Skeletal muscle satellite cell (primary cell): ENCODE measurements around the gene CSF1.
"Not testable (repeated sequence)": the region's sequence is repeated elsewhere in the genome, so short reads cannot be mapped to it uniquely, and the experiment has no call there.

Experiments
- H3K27me3 ChIP-seq: 2 replicates; pipeline ENCODE4 v1.7.0; 2013; ENCODE audit warnings: low read length; ENCODE audit not compliant: control insufficient read depth, insufficient read depth
- H3K36me3 ChIP-seq: 2 replicates; pipeline ENCODE4 v1.7.0; 2013; ENCODE audit warnings: mild to moderate bottlenecking, control low read depth, low read length; ENCODE audit not compliant: insufficient read depth
- H3K4me1 ChIP-seq: 2 replicates; pipeline ENCODE4 v1.7.0; 2013; ENCODE audit warnings: low read length; ENCODE audit not compliant: control insufficient read depth, insufficient read depth
- H3K4me2 ChIP-seq: 2 replicates; pipeline ENCODE4 v1.7.0; 2013; ENCODE audit warnings: mild to moderate bottlenecking, low read length
- H3K4me3 ChIP-seq: 2 replicates; pipeline ENCODE4 v1.7.0; 2013; ENCODE audit warnings: low read length
- H3K9ac ChIP-seq: 2 replicates; pipeline ENCODE4 v1.7.0; 2013; ENCODE audit warnings: mild to moderate bottlenecking, low read depth, low read length, moderate library complexity
- H3K9me3 ChIP-seq: replicated peaks from 2 replicates; pipeline ENCODE4 v1.7.0; 2013; ENCODE audit warnings: mild to moderate bottlenecking, control low read depth, low read length

CSF1 gene

DNA sequence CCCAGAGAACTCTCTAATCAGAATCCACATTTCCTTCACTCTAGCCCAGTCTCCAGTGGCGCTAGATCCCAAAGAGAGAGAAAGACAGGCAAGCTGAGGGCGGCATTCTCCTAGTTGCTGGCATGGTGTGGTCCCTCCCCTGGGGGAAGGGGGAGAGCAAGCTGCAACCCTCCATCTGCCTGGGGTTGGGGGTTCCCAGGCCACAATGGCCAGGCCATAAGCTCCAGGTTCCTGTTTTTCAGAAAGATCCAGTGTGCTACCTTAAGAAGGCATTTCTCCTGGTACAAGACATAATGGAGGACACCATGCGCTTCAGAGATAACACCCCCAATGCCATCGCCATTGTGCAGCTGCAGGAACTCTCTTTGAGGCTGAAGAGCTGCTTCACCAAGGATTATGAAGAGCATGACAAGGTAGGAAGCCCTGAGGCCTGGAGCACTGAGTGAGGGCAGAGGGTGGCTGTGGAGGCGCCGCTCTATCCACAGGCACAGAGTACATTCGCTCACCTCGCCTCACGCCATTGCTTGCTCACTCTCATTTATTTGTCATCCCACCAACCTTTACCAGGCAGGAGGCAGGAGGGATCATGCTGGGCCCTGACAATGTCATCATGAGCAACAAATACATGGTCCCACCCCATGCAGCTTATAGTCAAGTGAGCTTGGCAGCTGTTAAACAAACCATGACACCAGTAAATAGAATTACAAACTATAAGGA is 6.6 kb downstream of the CSF1 start:
- peaks cover 78% of the 10 kb centered on the region for H3K36me3 ChIP-seq
- no peak overlapping the region for H3K4me2 ChIP-seq
- H3K4me1 ChIP-seq = peaks cover 32% of the 10 kb centered on the region
- no peak overlapping the region for H3K9ac ChIP-seq
- no peak overlapping the region for H3K4me3 ChIP-seq
- H3K9me3 ChIP-seq = no peaks in the 10 kb centered on the region
- no peaks in the 10 kb centered on the region for H3K27me3 ChIP-seq

DNA sequence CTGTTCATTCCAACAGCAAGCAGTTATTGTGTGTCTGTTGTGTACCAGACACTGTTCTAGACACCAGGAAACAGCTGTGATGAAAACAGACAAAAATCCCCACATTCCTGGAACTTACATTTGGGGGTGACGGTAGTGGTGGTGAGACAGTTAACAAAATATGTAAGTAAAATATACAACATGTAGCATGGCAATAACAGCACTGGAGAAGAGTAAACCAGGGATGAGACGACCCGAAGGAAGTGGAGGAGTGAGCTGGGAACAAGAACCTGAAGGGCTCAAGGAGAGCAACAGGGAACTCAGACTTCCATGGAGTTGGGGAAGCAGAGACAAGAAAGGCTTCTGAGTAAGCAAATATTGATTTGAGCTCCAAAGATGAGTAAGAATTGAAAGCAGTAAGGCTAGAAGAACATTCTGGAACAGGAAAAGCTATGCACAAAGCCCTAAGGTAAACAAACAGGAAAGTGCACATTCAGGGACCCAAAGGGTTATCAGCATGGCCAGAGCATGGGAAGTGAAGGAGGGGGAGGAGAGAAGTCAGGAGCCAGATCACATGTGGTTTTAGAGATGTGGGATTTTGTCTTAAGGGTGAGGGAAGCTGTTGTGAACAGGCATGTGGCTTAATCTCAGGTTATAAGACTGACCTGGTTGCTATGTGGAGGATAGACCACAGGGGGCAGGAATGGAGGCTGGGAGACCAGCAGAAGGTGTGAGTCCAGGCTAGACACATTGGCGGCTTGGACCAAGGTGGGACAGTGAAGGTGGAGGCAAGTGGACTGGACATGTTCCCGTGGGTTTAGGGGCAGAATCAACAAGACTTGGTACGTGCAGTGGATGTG is 7.3 kb downstream of the CSF1 start:
- no peak overlapping the region for H3K9ac ChIP-seq
- no peak overlapping the region for H3K4me3 ChIP-seq
- H3K27me3 ChIP-seq = no peaks in the 10 kb centered on the region
- H3K36me3 ChIP-seq = peaks cover 86% of the 10 kb centered on the region
- no peaks in the 10 kb centered on the region for H3K9me3 ChIP-seq
- peaks cover 24% of the 10 kb centered on the region for H3K4me1 ChIP-seq
- no peak overlapping the region for H3K4me2 ChIP-seq

DNA sequence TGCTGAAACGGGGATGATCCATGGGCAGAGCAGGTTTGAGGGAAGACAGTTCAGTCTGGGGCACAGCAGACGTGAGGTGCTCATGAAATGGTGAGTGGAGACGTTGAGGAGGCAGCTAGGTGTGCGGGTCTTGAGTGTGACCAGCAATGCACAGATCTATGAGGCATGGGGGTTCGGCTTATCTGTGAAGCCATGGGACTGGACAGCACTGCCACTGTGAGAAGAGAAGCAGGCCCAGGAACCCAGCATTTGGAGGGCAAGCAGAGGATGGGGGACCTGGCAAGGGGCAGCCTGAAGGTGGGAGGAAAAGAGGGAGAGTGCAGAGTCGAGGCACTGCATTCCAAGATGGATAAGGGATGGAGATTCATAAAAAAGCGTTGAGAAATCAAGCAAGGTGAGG is 8.0 kb downstream of the CSF1 start:
- Histone ChIP-seq H3K9me3 (no peaks in the 10 kb centered on the region), H3K4me3 (no peak overlapping the region), H3K4me1 (peaks cover 17% of the 10 kb centered on the region), H3K27me3 (no peaks in the 10 kb centered on the region), H3K36me3 (peaks cover 93% of the 10 kb centered on the region), H3K9ac (no peak overlapping the region), H3K4me2 (no peak overlapping the region)

DNA sequence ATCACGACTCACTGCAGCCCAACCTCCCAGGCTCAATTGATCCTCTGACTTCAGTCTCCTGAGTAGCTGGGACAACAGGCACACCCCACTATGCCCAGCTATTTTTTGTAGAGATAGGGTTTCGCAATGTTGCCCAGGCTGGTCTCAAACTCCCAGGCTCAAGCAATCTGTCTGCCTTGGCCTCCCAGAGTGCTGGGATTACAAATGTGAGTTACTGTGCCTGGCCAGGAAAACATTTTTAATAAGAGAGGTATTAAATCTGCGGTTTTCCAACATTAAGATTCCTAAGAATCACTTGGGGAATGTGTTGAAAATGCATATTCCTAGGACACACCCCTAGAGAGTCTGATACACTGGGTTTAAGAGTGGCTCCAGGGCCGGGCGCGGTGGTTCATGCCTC is 8.7 kb downstream of the CSF1 start:
- Histone ChIP-seq H3K4me3 (no peak overlapping the region), H3K9me3 (no peaks in the 10 kb centered on the region), H3K4me2 (no peak overlapping the region), H3K4me1 (peaks cover 11% of the 10 kb centered on the region), H3K36me3 (peaks cover 98% of the 10 kb centered on the region), H3K27me3 (no peaks in the 10 kb centered on the region), H3K9ac (no peak overlapping the region)

DNA sequence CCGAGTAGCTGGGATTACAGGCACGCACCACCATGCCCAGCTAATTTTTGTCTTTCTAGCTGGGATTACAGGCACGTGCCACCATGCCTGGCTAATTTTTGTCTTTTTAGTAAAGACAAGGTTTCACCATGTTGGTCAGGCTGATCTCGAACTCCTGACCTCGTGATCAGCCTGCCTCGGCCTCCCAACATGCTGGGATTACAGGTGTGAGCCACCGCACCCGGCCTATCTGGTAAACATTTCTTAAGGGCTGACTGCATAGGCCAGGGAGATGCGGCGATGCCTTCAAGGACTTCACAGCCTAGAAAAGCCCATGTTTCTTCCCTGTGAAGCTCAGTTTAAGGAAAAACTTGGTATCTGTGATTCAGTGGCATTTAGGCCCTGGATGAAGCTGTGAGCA is 9.7 kb downstream of the CSF1 start:
- H3K9me3 ChIP-seq, H3K4me3 ChIP-seq, H3K9ac ChIP-seq, H3K4me2 ChIP-seq, H3K27me3 ChIP-seq: not testable (repeated sequence)
- H3K36me3 ChIP-seq = peaks cover 98% of the 10 kb centered on the region
- H3K4me1 ChIP-seq = peaks cover 10% of the 10 kb centered on the region

DNA sequence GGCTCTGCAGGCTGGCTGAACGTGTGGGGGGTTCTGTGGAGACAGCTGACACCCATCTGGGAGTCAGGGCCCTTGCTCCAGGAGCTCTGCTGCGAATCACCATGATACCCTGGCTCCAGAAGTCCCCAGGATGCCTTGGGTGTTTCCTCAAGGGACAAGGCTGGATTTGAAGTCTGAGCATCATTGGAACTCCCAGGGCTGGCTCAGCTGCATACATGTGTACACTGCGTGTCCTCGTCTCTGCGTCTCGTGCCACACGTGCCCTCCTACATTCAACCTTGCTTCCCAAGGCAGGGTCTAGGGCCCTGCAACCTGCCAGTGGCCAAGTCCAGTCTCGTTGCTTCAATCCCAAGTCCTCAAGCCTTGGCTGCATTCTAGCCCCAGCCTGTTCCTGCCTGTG is 11.7 kb downstream of the CSF1 start:
- Histone ChIP-seq H3K4me2 (no peak overlapping the region), H3K4me3 (no peak overlapping the region), H3K9ac (no peak overlapping the region), H3K36me3 (peaks cover 96% of the 10 kb centered on the region), H3K4me1 (peaks cover 20% of the 10 kb centered on the region), H3K9me3 (no peaks in the 10 kb centered on the region), H3K27me3 (no peaks in the 10 kb centered on the region)

DNA sequence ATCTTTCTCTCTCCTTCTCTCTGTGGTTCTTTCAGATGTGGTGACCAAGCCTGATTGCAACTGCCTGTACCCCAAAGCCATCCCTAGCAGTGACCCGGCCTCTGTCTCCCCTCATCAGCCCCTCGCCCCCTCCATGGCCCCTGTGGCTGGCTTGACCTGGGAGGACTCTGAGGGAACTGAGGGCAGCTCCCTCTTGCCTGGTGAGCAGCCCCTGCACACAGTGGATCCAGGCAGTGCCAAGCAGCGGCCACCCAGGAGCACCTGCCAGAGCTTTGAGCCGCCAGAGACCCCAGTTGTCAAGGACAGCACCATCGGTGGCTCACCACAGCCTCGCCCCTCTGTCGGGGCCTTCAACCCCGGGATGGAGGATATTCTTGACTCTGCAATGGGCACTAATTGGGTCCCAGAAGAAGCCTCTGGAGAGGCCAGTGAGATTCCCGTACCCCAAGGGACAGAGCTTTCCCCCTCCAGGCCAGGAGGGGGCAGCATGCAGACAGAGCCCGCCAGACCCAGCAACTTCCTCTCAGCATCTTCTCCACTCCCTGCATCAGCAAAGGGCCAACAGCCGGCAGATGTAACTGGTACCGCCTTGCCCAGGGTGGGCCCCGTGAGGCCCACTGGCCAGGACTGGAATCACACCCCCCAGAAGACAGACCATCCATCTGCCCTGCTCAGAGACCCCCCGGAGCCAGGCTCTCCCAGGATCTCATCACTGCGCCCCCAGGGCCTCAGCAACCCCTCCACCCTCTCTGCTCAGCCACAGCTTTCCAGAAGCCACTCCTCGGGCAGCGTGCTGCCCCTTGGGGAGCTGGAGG is 12.7 kb downstream of the CSF1 start:
- no peaks in the 10 kb centered on the region for H3K9me3 ChIP-seq
- no peak overlapping the region for H3K4me3 ChIP-seq
- H3K4me1 ChIP-seq = peaks cover 30% of the 10 kb centered on the region
- H3K9ac ChIP-seq = no peak overlapping the region
- H3K36me3 ChIP-seq = peaks cover 89% of the 10 kb centered on the region
- H3K4me2 ChIP-seq = no peak overlapping the region
- H3K27me3 ChIP-seq = no peaks in the 10 kb centered on the region

DNA sequence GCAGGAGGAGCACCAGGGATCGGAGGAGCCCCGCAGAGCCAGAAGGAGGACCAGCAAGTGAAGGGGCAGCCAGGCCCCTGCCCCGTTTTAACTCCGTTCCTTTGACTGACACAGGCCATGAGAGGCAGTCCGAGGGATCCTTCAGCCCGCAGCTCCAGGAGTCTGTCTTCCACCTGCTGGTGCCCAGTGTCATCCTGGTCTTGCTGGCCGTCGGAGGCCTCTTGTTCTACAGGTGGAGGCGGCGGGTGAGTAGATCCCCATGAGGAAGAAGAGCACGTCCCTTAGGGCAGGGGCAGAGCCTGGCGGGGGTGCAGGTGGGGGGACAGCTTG is 13.3 kb downstream of the CSF1 start:
- H3K4me2 ChIP-seq = no peak overlapping the region
- H3K9me3 ChIP-seq = no peaks in the 10 kb centered on the region
- no peak overlapping the region for H3K9ac ChIP-seq
- H3K4me3 ChIP-seq = no peak overlapping the region
- peaks cover 32% of the 10 kb centered on the region for H3K4me1 ChIP-seq
- peaks cover 89% of the 10 kb centered on the region for H3K36me3 ChIP-seq
- no peaks in the 10 kb centered on the region for H3K27me3 ChIP-seq

DNA sequence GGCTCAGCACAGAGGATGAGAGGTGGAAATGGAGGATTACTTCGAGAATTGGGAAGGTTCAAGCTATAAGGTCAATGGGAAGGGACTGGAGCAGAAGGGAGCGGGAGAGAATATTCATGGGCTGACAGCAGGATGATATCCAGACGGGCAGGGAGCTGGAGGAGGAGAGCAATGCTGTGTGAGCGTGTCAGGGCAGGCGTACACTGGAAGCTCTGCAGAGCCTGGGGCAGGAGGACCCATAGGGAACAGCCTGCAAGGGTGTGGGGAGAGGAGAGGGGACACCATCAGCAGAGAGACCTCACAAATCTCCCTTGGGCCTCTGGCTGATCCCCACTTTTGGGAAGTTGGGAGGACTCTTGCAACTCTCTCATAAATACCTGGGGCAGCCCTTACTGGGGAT is 13.7 kb downstream of the CSF1 start:
- Histone ChIP-seq H3K36me3 (peaks cover 89% of the 10 kb centered on the region), H3K27me3 (no peaks in the 10 kb centered on the region), H3K9ac (no peak overlapping the region), H3K9me3 (no peaks in the 10 kb centered on the region), H3K4me1 (peaks cover 34% of the 10 kb centered on the region), H3K4me2 (no peak overlapping the region), H3K4me3 (no peak overlapping the region)

DNA sequence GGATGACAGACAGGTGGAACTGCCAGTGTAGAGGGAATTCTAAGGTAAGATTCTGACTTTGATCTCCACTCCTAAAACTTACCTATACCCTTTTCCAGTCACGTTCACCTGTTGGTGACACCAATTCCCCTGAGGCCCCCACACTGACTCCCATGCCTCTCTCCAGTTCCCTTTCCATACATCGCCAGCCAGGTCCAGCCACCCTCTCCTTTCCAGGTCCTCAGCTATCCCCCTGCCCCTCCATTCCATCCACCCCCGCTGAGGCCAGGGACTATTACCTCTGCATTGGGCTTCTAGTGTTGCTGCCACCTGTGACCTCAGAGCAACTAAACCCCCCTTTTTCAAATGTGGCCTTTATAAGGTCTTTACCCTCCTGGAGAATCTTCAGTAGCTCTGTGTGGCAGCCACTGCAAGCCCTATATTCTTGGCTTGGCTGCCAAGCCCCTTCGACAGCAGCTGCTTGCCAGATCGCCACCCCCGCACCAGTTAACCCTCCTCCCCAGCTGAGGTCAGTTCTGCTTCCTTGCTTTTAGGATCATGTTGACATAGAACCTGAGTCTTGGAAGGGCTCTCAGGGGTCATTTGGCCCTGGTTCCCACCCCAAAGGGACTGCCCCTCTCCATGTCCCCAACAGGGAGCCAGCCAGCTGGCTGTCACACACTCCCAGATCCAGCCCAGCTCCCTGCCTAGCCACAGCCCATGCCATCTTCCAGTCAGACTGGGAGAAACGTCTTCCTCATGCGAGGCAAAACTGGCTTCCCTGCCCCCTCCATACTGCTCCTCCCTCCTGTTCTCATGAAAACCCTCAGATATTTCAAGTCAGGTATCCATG is 14.7 kb downstream of the CSF1 start:
- peaks cover 36% of the 10 kb centered on the region for H3K4me1 ChIP-seq
- no peaks in the 10 kb centered on the region for H3K9me3 ChIP-seq
- no peak overlapping the region for H3K9ac ChIP-seq
- no peaks in the 10 kb centered on the region for H3K27me3 ChIP-seq
- H3K4me2 ChIP-seq = no peak overlapping the region
- H3K36me3 ChIP-seq = peaks cover 90% of the 10 kb centered on the region
- H3K4me3 ChIP-seq = no peak overlapping the region
